Thyroid gland (tissue), 4 donors: ENCODE measurements around the gene SIN3B.
A peak's percentile ranks its signal among the peaks of the same experiment; 100 is the strongest.

Experiments used
- POLR2A ChIP-seq, 2 donors: fragments of 450-650 bp; IDR thresholded peaks; one replicate each; pipeline ENCODE4 v1.6.1; 2017; ENCODE audit warnings: antibody characterized with exemption in 2 of 2, mild to moderate bottlenecking in 2 of 2, moderate library complexity in 1 of 2
- TF ChIP-seq, protein P1 (sequence below), 6 experiments: fragments of 200-600 bp in 3 of 6; fragments of 450-650 bp in 3 of 6; sonication (generic) in 3 of 6; IDR thresholded peaks; one replicate each; pipeline ENCODE4 v1.5.1; 2016 to 2019; ENCODE audit warnings: antibody characterized with exemption in 6 of 6, mild to moderate bottlenecking in 2 of 6, inconsistent platforms in 1 of 6, moderate library complexity in 1 of 6

DNA sequence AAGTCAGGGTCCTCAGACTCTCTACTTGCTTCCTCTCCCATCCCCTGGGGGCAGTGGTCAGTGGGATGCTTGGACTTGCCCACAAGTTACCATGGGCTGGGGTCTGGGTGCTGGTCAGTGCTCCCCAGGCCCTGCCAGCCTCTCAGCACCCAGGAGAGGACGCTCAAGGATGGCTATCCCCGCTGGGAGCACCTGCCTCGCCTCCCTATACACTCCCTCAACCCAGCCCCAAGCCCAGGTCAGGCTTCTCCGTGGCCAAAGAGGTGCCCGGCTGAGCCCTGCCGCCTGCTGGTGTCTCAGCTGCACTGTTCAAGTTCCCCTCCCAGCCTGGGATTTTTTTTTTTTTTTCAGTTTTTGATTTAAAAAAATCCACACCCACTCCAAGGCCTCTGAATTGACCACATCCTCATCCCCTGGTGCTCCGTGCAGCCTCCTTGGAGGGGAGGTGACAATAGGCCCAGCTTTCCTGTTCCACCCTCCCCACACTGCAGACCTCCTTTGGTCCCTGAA lies 70.4 kb downstream of the SIN3B start:
- TF ChIP-seq, protein P1, sequence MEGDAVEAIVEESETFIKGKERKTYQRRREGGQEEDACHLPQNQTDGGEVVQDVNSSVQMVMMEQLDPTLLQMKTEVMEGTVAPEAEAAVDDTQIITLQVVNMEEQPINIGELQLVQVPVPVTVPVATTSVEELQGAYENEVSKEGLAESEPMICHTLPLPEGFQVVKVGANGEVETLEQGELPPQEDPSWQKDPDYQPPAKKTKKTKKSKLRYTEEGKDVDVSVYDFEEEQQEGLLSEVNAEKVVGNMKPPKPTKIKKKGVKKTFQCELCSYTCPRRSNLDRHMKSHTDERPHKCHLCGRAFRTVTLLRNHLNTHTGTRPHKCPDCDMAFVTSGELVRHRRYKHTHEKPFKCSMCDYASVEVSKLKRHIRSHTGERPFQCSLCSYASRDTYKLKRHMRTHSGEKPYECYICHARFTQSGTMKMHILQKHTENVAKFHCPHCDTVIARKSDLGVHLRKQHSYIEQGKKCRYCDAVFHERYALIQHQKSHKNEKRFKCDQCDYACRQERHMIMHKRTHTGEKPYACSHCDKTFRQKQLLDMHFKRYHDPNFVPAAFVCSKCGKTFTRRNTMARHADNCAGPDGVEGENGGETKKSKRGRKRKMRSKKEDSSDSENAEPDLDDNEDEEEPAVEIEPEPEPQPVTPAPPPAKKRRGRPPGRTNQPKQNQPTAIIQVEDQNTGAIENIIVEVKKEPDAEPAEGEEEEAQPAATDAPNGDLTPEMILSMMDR (IDR thresholded peaks at IDR 0.05): peak in 2 of 6 experiments; percentile 23 to 30
- TF ChIP-seq POLR2A (IDR thresholded peaks at IDR 0.05): no peak
